K562 (cell line): ENCODE data around the gene VGLL3.

ENCODE experiments used
- CTCF ChIP-seq, 3 experiments: IDR thresholded peaks in 2 of 3; conservative IDR thresholded peaks in 1 of 3; 2 replicates each; pipeline ENCODE4 v1.5.1; 2011 to 2012; ENCODE audit warnings: low read length in 3 of 3, mild to moderate bottlenecking in 3 of 3, control low read depth in 2 of 3, improper control_type of control experiment in 1 of 3, inconsistent platforms in 1 of 3, low read depth in 1 of 3, mixed read lengths in 1 of 3, moderate library complexity in 1 of 3; ENCODE audit not compliant: insufficient read depth in 2 of 3
- KDM4B ChIP-seq, 2 experiments: fragments of 450-650 bp in 1 of 2; sonication (generic) in 1 of 2; IDR thresholded peaks; 2 replicates each; pipeline ENCODE4 v1.6.1; 2016 to 2017; ENCODE audit warnings: borderline replicate concordance in 2 of 2, antibody characterized with exemption in 1 of 2, low read depth in 1 of 2, mild to moderate bottlenecking in 1 of 2
- MYNN ChIP-seq, 2 experiments: sonication (generic); formaldehyde crosslinking in 1 of 2; IDR thresholded peaks; 2 replicates each; pipeline versions ENCODE4 v1.5.0 to v1.6.1; 2016 to 2020; ENCODE audit warnings: antibody characterized with exemption in 1 of 2, missing genetic modification reagents in 1 of 2
- NFIC ChIP-seq: fragments of 450-650 bp; IDR thresholded peaks from 2 replicates; pipeline ENCODE4 v1.6.1; 2017; ENCODE audit warnings: mild to moderate bottlenecking, inconsistent platforms
- POLR2A ChIP-seq: fragments of 450-650 bp; conservative IDR thresholded peaks from 2 replicates; pipeline ENCODE4 v1.6.1; 2016
- POLR2AphosphoS5 ChIP-seq: IDR thresholded peaks from 2 replicates; pipeline ENCODE4 v1.6.1; 2011; ENCODE audit warnings: mild to moderate bottlenecking, low read depth, low read length, moderate library complexity; ENCODE audit not compliant: control insufficient read depth, insufficient read depth
- SMARCE1 ChIP-seq: fragments of 450-650 bp; IDR thresholded peaks from 2 replicates; pipeline ENCODE4 v1.7.1; 2016; ENCODE audit warnings: mild to moderate bottlenecking
- ZNF318 ChIP-seq, 2 experiments: fragments of 450-650 bp; IDR thresholded peaks; 2 replicates each; pipeline ENCODE4 v1.6.1; 2016; ENCODE audit warnings: mild to moderate bottlenecking in 2 of 2, borderline replicate concordance in 1 of 2, low read depth in 1 of 2, moderate library complexity in 1 of 2

DNA sequence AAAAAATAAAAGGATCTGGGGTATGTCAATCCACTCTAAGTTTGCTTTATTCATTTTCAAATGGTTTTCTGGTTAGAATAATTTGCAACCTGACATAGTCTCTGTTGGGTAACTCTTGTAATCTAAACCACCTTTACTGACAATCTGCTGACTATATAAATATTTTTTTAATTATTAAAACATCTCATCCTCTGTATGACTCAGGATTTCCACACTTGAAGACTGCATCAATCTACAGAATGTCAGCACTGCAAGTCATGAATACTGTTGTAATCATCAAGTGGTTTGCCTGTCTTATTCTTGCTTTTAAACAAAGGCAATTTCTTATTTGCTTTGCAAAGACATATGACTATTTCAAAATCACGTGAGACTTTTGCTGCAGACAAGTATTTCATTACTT lies 42.1 kb downstream of the VGLL3 start:
- no peak for TF ChIP-seq CTCF (IDR thresholded peaks at IDR 0.05 in 2 of 3, conservative IDR thresholded peaks at IDR 0.05 in 1 of 3; ENCODE audit: insufficient read depth in 2 of 3, low read depth in 1 of 3, low read length in 3 of 3)
- no peak for TF ChIP-seq SMARCE1
- TF ChIP-seq ZNF318 (IDR thresholded peaks at IDR 0.05; ENCODE audit: borderline replicate concordance in 1 of 2, low read depth in 1 of 2), result no peak
- no peak for TF ChIP-seq MYNN (IDR thresholded peaks at IDR 0.05)
- TF ChIP-seq MYNN (CRISPR knock-in tag; IDR thresholded peaks at IDR 0.05), result no peak
- no peak for TF ChIP-seq POLR2AphosphoS5
- TF ChIP-seq KDM4B (IDR thresholded peaks at IDR 0.05; ENCODE audit: borderline replicate concordance in 2 of 2, low read depth in 1 of 2), result no peak
- no peak for TF ChIP-seq POLR2A
- no peak for TF ChIP-seq NFIC
